ENCODE results near the gene SOX14. TPM values are rescaled to one million over a fixed set of nuclear protein-coding genes. Genes with fewer than 3 reads are reported as not detected.

SOX14 gene
- total and polyA plus RNA-seq, 8 donors: not detected

GRCh38 chr3:137761563-137762503 lies 2.3 kb upstream of the SOX14 start:
- Histone ChIP-seq H3K4me3 (no peak overlapping the region), H3K27ac (no peak overlapping the region), H3K36me3 (no peaks in the 10 kb centered on the region), H3K27me3 (peaks cover 76 to 97% of the 10 kb centered on the region in 2 donors), H3K4me1 (peaks cover 0 to 8% of the 10 kb centered on the region in 2 donors), H3K9me3 (no peaks in the 10 kb centered on the region)
- no peak for ATAC-seq
- intact Hi-C loops (cut with DNase I): no loop called here
- TF ChIP-seq CTCF (IDR thresholded peaks at IDR 0.05): no peak
- DNase-seq: peak in 1 of 4 donors; percentile 61

- Histone ChIP-seq H3K27me3 (peaks cover 87 to 100% of the 10 kb centered on the region in 2 donors), H3K9me3 (no peaks in the 10 kb centered on the region), H3K4me1 (peaks cover 2 to 9% of the 10 kb centered on the region in 2 donors), H3K4me3 (peak overlapping the region in 1 of 2 donors; percentile 1), H3K27ac (no peak overlapping the region), H3K36me3 (no peaks in the 10 kb centered on the region)
- intact Hi-C loops (cut with DNase I): no loop called here
- TF ChIP-seq CTCF (IDR thresholded peaks at IDR 0.05): no peak
- no peak for ATAC-seq
- DNase-seq: peak in 1 of 4 donors; percentile 53
Measured at GRCh38 chr3:137762674-137763593, 1.2 kb upstream of the SOX14 start.

GRCh38 chr3:137763594-137763938 lies 549 bp upstream of the SOX14 start:
- no peaks in the 10 kb centered on the region for H3K9me3 ChIP-seq
- intact Hi-C loops (cut with DNase I): no loop called here
- peaks cover 89 to 100% of the 10 kb centered on the region in 2 donors for H3K27me3 ChIP-seq
- no peaks in the 10 kb centered on the region for H3K36me3 ChIP-seq
- H3K4me3 ChIP-seq: peak overlapping the region in 1 of 2 donors; percentile 1
- DNase-seq: peak in 1 of 4 donors; percentile 59
- no peak for TF ChIP-seq CTCF (IDR thresholded peaks at IDR 0.05)
- no peak for ATAC-seq
- peaks cover 8 to 13% of the 10 kb centered on the region in 2 donors for H3K4me1 ChIP-seq
- H3K27ac ChIP-seq: no peak overlapping the region

GRCh38 chr3:137764563-137765309 lies 621 bp downstream of the SOX14 start:
- intact Hi-C loops (cut with DNase I): no loop called here
- H3K27ac ChIP-seq: no peak overlapping the region
- DNase-seq: peak in 1 of 4 donors; percentile 69
- peak overlapping the region in 1 of 2 donors; percentile 1 for H3K4me3 ChIP-seq
- no peaks in the 10 kb centered on the region for H3K9me3 ChIP-seq
- no peak for ATAC-seq
- peaks cover 98 to 100% of the 10 kb centered on the region in 2 donors for H3K27me3 ChIP-seq
- no peak for TF ChIP-seq CTCF (IDR thresholded peaks at IDR 0.05)
- H3K4me1 ChIP-seq: peaks cover 13 to 15% of the 10 kb centered on the region in 2 donors
- no peaks in the 10 kb centered on the region for H3K36me3 ChIP-seq

Data from left lung (tissue), 10 donors.